T-helper 2 cell treated with Interferon-gamma antibody and Interleukin-4, amounts not matched to agents 100 ng/mL and 5 ng/mL, for 36 hours (primary cell): Measurements from ENCODE around the gene IGSF21. TPM values are rescaled to one million over a fixed set of nuclear protein-coding genes. Genes with fewer than 3 reads are reported as not detected.

Experiments
- intact Hi-C: fragments of 100-400 bp; cut with micrococcal nuclease; formaldehyde crosslinking; loops from one replicate; pipeline ENCODE4 v1.15.1; 2023
- total RNA-seq: library from RNA; stranded (reverse); gene quantifications from 2 replicates; pipeline ENCODE4 v1.2.3, GENCODE V29; 2022

Gene IGSF21
- total RNA-seq, 1 donor from 2014 or later: not detected

DNA sequence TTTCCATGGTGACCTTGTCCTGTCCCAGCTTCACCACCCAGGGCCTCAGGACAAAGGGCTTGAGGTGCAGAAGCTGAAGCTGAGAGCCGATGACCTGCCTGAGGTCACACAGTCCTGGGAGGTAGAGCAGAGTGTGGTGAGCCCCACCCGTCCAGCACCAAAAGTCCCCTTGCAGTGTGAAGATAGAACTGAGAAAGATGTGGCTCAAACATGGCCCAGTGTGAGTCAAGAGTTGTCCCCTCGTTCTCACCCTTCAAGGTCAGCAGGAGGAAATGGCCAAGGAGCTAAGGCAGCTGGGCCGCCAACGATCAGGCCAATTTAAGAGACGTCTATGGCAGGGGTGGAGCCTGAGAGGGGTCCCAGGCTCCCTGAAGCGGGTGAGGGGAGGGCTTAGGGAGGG lies 215.7 kb downstream of the IGSF21 start:
- intact Hi-C loops: no loop called here

DNA sequence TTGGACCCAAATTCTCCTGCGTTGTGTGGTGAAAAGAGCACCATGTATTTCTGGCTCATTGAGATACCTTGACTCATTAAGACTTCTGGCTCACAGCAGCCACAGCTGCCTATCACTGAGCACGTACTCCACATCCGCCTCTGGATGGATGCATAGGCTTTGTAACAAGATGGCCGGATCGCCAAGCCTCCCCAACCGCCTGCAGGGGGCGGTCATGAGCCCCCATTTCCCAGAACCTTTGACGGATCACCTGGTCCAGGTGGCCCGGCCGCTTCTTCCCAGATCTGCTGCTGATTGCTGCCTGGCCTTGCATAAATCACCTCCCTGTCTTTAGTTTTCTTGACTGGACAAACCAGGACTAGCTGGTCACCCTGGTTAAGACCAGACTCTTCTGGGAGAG lies 216.6 kb downstream of the IGSF21 start:
- intact Hi-C loops: no loop called here

DNA sequence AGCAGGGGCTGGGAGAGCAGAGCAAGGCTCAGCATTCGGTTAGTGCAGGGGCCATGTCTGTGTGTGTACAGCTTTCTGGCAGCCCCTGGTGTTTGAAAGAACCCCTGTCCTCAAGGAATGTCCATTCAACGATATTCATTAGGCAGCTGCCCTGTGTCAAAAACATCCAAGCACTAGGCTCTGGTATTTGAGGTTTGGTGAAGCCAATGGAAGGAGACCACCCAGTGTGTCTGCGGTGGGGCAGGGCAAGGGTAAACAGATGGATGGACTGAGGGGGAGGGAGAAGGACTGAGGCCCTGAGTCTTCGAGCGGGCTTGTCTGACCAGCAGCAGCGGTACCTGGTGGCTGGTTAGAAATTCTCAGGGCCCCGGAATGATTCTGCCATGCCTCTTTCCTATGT lies 217.5 kb downstream of the IGSF21 start:
- intact Hi-C loops: no loop called here

DNA sequence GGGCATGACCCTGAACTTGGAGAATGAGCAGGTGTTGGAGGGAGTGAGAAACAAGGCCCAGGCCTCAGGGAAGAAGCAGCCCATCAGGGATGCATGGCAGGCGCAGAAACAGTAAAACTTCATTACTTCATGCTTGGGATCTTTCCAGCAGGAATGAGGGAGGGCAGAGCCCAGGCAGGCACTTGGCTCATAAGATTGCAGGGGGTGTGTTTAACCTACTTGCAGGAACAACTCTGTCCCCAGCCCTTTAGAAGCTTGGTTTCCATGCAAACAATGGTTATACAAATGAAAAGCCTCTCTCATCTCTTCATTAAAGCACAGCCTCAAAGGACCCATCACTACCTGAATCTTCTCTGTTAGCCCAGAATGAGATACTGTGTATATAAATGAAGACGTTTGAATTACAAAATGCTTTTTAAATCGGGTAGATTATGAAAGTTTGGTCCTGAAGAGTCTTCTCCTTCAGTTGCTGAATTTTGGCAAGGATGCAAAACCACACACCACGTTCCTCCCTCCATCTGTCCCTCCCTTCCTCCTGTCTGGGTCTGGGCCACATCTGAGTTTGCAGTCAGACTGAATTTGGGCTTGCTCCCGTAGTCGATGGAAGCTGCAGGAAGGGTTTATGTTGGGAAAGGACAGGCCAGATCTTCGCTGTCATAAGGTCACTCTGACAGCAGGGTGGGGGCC lies 218.8 kb downstream of the IGSF21 start:
- intact Hi-C loops: no loop called here

DNA sequence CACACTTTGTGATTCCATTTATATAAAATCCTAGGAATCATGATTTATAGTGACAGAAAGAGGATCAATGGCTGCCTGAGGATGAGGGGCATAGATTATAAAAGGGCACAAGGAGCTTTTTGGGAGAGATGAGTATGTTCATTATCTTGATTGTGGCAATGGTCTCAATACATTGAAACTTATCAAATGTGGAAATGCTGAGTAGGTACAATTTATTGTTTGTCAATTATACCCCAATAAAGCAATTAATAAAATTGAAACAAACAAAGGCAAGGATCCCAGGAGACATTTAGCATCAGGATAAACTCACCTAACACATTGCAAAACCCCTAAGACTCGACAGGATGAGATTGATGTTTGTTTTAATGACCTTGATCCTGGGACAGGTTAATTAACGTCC lies 220.1 kb downstream of the IGSF21 start:
- intact Hi-C loops: no loop called here

DNA sequence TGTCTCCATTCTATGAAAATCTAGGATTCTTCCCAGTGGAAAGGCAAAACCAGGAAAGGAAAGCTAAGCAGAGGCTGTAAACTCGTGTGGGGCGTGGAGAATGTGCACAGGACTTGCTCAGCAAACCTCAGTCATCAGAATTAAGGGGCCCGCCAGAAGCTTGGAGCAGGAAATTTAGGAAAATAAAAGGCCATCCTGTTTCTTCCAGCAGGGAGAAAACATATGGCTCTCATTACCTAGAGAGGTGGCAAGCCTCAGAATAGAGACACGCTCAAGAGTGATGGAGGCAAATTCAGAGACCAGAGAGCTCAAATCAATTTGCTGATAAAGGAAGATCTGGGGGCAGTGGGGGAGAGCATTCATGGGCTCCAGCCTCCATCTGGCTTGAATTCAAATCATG lies 221.2 kb downstream of the IGSF21 start:
- intact Hi-C loops: no loop called here

DNA sequence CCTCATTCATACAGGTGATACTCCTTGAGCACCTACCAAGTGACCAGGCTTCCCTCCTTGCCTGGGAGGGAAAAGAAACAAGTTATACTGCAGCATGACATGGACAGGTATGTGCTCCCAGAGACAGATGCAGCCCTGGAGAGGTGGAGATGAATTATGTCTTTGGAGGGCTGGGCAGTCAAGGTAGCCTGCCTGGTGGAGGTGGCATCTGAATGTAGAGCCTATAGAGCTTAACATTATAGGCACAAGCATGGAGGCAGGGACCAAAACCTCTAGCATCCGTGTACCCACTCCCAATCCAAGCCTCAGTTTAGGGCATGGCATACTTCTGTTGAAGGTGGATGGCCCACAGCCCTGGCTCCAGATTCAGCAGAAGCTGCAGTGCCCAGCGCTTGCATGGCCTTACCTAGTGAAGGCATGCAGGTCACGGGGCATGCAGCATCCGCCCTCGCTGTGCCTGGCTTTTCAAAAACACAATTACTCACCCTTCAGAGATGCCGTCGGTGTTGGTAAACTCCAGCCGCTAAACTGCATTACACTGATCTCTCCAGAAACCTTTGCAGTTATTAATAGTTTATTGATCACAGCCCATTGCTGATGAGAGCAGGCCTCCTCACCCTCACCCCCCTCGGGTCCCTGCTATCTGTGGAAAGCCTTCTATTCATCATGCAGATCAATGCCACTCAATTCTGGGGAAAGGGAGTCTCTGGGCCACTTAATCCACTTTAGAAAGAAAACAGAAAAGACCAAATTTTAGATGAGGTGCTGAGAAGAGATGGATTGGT lies 222.1 kb downstream of the IGSF21 start:
- intact Hi-C loops: no loop called here

DNA sequence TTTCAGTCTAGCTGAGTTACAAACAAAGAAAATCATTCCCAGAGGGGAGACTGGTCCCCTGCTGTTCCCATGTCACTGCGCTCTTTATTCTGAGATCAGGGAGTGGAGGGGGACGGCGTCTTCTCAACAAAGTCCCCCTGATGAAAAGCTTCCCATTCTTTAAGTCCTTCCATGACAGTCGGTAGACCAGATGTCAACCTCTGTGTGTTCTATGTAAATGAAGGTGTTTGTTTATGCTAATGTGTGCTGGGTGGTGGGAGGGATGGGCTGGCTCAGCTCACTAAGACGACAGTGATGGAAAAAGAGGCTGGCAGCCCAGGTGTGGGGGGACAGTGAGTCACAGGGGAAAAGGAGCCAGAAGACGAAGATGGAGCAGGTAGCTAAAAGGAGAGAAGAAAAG lies 225.0 kb downstream of the IGSF21 start:
- intact Hi-C loops: no loop called here

DNA sequence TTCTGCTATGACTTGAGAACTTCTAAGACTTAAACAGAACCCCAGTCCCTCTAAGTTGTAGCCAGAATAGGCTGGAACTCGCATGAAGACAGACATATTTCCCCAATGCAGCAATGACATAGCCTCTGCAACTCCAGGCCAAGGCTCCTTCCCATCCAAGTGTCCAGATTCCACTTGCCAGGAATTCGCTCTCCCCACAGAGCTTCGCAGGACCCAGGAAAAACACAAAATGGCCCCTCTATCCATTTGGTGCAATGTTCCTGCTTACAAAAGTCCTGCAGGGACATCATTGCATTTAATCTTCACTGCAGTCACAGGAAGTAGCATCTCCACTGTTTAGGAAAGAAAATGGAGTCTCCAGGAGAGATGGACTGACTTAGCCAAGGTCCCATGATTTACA lies 225.6 kb downstream of the IGSF21 start:
- intact Hi-C loops: no loop called here

DNA sequence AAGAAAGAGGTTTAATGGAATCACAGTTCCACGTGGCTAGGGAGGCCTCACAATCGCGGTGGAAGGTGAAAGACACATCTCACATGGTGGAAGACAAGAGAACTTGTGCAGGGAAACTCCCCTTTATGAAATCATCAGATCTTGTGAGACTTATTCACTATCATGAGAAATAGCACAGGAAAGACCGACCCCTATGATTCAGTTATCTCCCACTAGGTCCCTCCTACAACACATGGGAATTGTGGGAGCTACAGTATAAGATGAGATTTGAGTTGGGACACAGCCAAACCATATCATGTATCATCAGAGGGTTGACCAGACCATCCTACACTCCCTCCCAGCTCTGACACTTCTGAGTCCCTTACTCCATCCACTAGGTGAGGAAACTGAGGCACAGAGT lies 229.2 kb downstream of the IGSF21 start:
- intact Hi-C loops: no loop called here

DNA sequence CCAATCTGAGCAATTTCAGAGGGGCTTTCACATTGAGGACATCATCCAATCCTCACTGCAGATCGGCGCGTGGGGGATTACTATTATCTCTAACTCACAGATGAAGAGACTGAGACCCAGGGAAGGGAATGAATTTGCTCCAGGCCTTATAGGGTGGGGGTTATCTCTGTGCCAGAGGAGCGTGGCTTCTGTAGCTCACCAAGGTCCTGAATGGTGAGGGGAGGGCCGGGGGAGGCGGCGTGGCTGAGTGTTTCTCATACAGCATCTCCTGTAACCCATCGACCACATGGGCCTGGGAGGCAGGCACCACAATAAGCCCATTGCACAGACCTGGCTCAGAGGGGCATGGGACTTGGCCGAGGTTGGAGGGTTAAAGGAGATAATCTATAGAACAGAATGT lies 230.2 kb downstream of the IGSF21 start:
- intact Hi-C loops: no loop called here

DNA sequence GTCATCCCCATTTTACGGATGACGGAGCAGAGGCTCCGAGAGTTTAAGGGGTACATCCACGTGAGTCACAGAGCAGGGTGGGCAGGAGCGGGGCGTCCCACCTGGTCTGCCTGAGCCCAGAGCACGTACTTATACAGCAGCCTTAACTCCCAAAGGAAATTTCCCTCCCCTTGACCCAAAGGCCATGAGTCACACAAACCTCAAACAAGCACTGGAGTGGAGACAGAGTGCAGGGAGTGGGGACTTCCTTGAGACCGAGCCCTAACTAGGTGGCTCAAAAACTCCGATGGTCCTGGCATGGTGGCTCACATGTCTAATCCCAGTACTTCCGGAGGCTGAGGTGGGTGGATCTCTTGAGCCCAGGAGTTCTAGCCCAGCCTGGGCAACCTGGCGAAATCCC lies 231.6 kb downstream of the IGSF21 start:
- intact Hi-C loops: no loop called here

DNA sequence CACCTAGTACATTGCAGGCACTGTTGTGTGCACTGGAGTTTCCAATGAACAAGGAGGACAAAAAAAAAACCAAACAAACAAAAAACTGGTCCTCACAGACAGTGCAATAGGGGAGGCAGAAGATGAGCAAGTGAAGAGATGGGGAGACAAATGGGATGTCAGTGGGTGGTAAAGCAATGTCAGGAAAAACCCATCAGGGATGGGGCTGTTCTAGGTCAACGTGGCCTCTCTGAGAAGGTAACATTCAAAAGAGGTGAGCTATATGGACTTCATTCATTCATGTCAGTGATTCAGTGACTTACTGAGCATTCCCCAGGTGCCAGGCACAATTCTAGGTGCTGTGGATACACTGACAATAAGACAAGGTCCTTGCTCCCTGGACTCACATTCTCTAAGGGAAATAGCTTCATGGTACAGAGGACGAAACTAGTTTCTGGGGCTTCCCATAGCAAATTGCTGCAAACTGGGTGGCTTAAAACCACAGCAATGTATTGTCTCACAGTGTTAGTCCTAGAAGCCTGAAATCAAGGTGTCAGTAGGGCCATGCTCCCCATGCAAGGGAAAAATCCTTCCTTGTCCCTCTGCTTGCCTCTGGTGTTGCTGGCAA lies 232.7 kb downstream of the IGSF21 start:
- intact Hi-C loops: no loop called here

DNA sequence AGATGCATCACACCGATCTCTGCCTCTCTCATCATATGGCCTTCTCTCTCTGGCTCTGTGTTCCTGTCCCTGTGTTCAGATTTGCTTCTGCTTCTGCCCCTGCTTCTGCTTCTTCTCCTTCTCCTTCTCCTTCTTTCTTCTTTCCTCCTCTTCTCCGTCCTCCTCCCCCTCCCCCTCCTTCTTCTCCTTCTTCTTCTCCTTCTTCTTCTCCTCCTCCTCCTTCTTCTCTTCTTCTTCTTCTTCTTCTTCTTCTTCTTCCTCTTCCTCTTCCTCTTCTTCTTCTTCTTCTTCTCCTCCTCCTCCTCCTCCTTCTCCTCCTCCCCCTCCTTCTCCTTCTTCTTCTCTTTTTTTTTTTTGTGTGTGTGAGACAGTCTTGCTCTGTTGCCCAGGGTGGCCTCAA lies 233.2 kb downstream of the IGSF21 start:
- intact Hi-C loops: no loop called here

DNA sequence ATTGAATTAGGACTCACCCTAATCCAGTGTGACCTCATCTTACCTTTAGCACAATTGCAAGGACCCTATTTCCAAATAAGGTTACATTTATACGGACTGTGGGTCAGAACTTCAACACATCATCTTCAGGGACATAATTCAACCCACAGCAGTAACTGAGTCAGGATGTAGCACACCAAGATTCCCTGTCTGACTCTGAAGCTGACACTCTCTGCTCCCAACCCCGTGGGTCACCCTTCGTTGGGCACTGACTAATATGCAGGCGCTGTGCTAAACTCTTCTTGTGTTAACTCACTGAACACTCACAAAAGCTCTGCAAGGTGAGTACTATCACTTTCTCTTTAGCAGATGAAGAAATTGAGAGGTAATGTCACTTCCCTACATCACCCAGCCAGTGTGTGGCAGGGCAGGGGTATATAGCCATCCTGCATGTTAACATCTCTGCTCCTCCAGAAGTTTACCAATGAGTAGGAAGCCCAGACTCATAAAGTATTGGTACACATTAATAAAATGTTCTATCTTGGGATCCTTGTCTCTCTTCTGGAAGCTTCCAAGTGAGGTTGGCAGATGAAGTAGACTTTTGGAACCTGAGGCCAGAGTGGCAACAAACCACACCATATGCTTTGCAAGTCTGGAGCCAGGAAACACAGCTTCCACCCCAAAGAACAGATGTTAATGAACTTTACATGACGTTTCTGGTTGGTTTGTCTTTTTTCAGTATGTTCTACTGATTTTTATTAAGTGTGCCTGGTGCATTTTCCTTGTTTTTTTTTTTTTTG lies 233.9 kb downstream of the IGSF21 start:
- intact Hi-C loops: no loop called here

DNA sequence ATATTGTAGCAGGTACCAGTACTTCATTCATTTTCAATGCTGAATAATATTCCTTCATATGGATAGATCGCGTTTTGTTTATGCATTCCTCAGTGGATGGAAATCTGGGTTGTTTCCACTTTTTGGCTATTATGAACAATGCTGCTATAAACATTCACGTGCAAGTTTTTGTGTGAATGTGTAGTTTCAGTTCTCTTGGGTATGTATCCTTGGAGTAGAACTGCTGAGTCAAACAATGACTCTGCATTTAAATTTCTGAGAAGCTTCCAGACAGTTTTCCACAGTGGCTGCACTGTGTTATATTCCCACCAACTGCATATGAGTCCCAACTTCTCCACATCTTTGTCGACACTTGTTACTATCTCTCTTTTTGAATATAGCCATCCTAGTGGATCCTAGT lies 235.1 kb downstream of the IGSF21 start:
- intact Hi-C loops: no loop called here

DNA sequence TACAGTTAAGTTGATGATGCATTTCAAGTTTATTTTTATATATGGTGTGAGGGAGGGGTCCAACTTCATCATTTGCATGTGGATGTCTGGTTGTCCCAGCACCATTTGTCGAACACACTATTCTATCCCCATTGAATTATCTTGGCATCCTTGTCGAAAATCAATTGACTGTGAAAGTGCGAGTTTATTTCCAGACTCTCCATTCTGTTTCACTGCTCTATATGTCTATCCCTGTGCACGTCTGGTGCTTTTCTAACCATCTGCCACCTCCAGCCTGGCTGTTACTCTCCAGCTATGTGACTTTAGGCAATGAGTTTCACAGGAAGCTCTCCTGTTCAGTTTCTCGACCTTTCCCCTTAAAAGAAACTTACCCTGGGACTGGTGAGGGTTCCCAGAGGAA lies 236.0 kb downstream of the IGSF21 start:
- intact Hi-C loops: no loop called here

DNA sequence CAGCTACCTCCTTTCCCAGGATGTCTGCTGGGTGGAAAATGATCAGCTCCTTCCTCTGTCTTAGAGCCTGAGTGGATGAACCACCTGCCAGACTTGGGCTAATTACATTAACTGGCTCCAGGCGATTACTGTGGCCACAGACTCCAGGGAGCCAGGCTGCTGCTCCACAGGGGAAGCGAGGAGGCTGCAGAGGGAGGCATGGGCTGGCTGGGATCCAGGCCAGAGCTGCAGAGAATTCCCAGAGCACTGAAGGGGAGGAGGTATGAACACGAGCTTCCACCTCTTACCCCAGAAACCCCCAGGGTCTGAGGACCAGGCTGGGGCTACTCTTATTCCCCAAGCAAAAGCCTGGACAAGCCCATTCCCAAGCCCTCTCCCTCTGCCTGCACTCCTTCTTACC lies 237.2 kb downstream of the IGSF21 start:
- intact Hi-C loops: no loop called here

DNA sequence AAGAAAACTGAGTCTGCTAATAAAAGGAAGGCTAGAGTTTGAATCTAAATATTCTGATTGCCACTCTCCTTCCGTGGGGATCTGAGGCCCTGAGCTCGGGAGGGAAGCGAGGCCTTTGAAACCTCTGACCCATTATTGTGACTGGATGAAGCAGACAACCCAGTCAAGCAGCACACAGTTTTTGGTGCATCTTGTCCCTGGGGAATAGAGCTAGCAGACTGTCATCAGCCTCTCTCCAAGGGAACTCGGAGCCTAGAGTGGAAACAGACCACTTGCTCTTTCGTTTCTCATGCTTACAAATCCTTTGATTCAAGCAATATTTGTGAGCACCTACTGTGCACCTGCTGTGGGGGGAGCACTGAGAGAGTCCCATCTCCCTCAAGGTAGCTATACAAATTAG lies 240.0 kb downstream of the IGSF21 start:
- intact Hi-C loops: no loop called here

DNA sequence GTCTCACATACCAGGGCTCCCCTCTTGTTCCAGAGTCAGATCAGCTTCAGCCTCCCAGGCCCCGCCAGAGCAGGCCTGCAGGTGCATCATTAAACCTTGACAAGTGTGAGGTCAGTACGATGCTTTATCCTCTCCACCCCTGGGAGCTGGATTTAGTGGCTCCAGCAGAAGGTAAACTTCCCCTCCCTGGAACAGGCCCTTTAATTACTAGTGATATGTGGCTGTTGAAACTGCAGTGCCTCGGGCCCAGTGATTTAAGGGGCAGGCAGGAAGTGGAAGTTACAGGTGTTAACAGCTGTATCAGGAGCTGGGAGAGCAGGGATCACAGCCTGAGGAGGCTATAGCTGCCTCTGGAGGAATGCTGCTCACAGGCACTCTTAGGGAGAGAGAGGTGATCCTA lies 240.8 kb downstream of the IGSF21 start:
- intact Hi-C loops: no loop called here

DNA sequence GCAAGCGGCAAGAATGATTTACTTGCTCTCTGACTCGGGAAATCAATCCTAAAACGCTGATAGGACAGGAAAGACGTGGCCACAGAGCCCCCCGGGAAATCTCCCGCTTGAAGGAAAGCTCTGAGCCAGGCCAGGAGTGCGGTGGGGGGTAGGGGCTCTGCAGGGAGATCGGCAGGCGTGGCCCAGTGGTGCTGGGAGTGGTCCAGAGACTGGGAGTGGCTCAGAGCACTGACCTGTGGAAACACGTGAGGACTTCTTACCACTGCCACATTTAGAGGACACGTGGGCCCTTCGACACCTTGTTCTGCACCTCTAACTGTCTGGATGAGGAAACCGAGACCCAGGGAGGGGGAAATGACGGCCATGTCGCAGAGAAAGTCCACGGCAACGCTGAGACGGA lies 243.1 kb downstream of the IGSF21 start:
- intact Hi-C loops: no loop called here

DNA sequence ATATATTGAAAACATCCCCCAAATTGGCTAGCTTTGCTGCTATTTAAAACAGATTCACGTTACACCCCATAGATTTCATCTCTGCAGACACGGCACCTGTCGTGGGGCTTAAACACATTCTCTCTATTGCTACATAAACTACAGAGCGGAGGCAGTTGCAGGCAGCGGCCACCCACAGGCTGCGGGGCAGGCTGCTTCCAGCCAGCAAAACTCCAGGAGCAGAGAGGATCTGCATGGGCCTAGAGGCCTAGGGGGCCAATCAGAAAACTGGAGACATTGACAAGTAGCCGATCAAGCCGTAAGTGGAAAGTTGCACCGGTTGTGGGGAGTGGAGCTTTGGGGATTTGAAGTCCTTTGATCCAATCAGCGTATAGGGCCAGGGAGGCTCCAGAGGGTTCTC lies 244.1 kb downstream of the IGSF21 start:
- intact Hi-C loops: no loop called here
